ENCODE data around the gene SMOC2. TPM values are rescaled to one million over a fixed set of nuclear protein-coding genes. Genes with fewer than 3 reads are reported as not detected.
A peak's percentile ranks its signal among the peaks of the same experiment; 100 is the strongest.

Gene SMOC2
- total and polyA plus RNA-seq, 2 donors: 61.1 to 176 TPM

GRCh38 chr6:168578036-168578435 lies 137.1 kb downstream of the SMOC2 start:
- H3K4me3 ChIP-seq (ENCODE audit: low read depth, low read length): no peak overlapping the region
- no peak for DNase-seq (ENCODE audit: extremely low spot score)
- no peaks in the 10 kb centered on the region for H3K36me3 ChIP-seq (ENCODE audit: insufficient read depth)
- 72% methylated on average over 8 of the region's 8 CpGs for WGBS
- H3K27ac ChIP-seq (ENCODE audit: low read depth): no peak overlapping the region
- H3K4me1 ChIP-seq (ENCODE audit: insufficient read depth): no peaks in the 10 kb centered on the region

- Histone ChIP-seq H3K4me1 (ENCODE audit: insufficient read depth) (peaks cover 1% of the 10 kb centered on the region), H3K27ac (ENCODE audit: low read depth) (no peak overlapping the region), H3K4me3 (ENCODE audit: low read depth, low read length) (no peak overlapping the region), H3K36me3 (ENCODE audit: insufficient read depth) (no peaks in the 10 kb centered on the region)
- WGBS: 89% methylated on average over 12 of the region's 12 CpGs
- no peak for DNase-seq (ENCODE audit: extremely low spot score)
These were observed 140.3 kb downstream of the SMOC2 start for GRCh38 chr6:168581236-168581635.

GRCh38 chr6:168581706-168582105 lies 140.7 kb downstream of the SMOC2 start:
- Histone ChIP-seq H3K4me1 (ENCODE audit: insufficient read depth) (peaks cover 1% of the 10 kb centered on the region), H3K4me3 (ENCODE audit: low read depth, low read length) (no peak overlapping the region), H3K27ac (ENCODE audit: low read depth) (no peak overlapping the region), H3K36me3 (ENCODE audit: insufficient read depth) (no peaks in the 10 kb centered on the region)
- no peak for DNase-seq (ENCODE audit: extremely low spot score)
- 90% methylated on average over 9 of the region's 9 CpGs for WGBS

GRCh38 chr6:168582571-168582981 lies 141.6 kb downstream of the SMOC2 start:
- 91% methylated on average over 21 of the region's 21 CpGs for WGBS
- peaks cover 1% of the 10 kb centered on the region for H3K4me1 ChIP-seq (ENCODE audit: insufficient read depth)

GRCh38 chr6:168583126-168583525 lies 142.1 kb downstream of the SMOC2 start:
- Histone ChIP-seq H3K4me1 (ENCODE audit: insufficient read depth) (peaks cover 1% of the 10 kb centered on the region), H3K36me3 (ENCODE audit: insufficient read depth) (no peaks in the 10 kb centered on the region), H3K4me3 (ENCODE audit: low read depth, low read length) (no peak overlapping the region), H3K27ac (ENCODE audit: low read depth) (no peak overlapping the region)
- no peak for DNase-seq (ENCODE audit: extremely low spot score)
- WGBS: 81% methylated on average over 6 of the region's 6 CpGs

More at GRCh38 chr6:168582571-168582981, 141.6 kb downstream of the SMOC2 start:
- no peaks in the 10 kb centered on the region for H3K36me3 ChIP-seq (ENCODE audit: insufficient read depth)
- no peak overlapping the region for H3K27ac ChIP-seq (ENCODE audit: low read depth)
- DNase-seq (ENCODE audit: extremely low spot score): no peak
- H3K4me3 ChIP-seq (ENCODE audit: low read depth, low read length): no peak overlapping the region

GRCh38 chr6:168583821-168584220 lies 142.8 kb downstream of the SMOC2 start:
- no peak for DNase-seq (ENCODE audit: extremely low spot score)
- Histone ChIP-seq H3K36me3 (ENCODE audit: insufficient read depth) (no peaks in the 10 kb centered on the region), H3K4me3 (ENCODE audit: low read depth, low read length) (no peak overlapping the region), H3K27ac (ENCODE audit: low read depth) (no peak overlapping the region), H3K4me1 (ENCODE audit: insufficient read depth) (peaks cover 1% of the 10 kb centered on the region)
- 47% methylated on average over 9 of the region's 9 CpGs for WGBS

- WGBS: 36% methylated on average over 6 of the region's 6 CpGs
- Histone ChIP-seq H3K4me1 (ENCODE audit: insufficient read depth) (peaks cover 1% of the 10 kb centered on the region), H3K4me3 (ENCODE audit: low read depth, low read length) (no peak overlapping the region), H3K27ac (ENCODE audit: low read depth) (no peak overlapping the region), H3K36me3 (ENCODE audit: insufficient read depth) (no peaks in the 10 kb centered on the region)
- no peak for DNase-seq (ENCODE audit: extremely low spot score)
These were observed 143.3 kb downstream of the SMOC2 start for GRCh38 chr6:168584249-168584648.

GRCh38 chr6:168584671-168585070 lies 143.7 kb downstream of the SMOC2 start:
- Histone ChIP-seq H3K4me3 (ENCODE audit: low read depth, low read length) (no peak overlapping the region), H3K4me1 (ENCODE audit: insufficient read depth) (peaks cover 1% of the 10 kb centered on the region), H3K36me3 (ENCODE audit: insufficient read depth) (no peaks in the 10 kb centered on the region), H3K27ac (ENCODE audit: low read depth) (no peak overlapping the region)
- DNase-seq (ENCODE audit: extremely low spot score): no peak
- 62% methylated on average over 5 of the region's 5 CpGs for WGBS

- DNase-seq (ENCODE audit: extremely low spot score): no peak
- peaks cover 1% of the 10 kb centered on the region for H3K4me1 ChIP-seq (ENCODE audit: insufficient read depth)
- no peak overlapping the region for H3K27ac ChIP-seq (ENCODE audit: low read depth)
- no peaks in the 10 kb centered on the region for H3K36me3 ChIP-seq (ENCODE audit: insufficient read depth)
- no peak overlapping the region for H3K4me3 ChIP-seq (ENCODE audit: low read depth, low read length)
- WGBS: 87% methylated on average over 3 of the region's 3 CpGs
These were observed 144.5 kb downstream of the SMOC2 start for GRCh38 chr6:168585441-168585840.

GRCh38 chr6:168589275-168589674 lies 148.3 kb downstream of the SMOC2 start:
- 87% methylated on average over 2 of the region's 2 CpGs for WGBS
- Histone ChIP-seq H3K27ac (ENCODE audit: low read depth) (no peak overlapping the region), H3K4me3 (ENCODE audit: low read depth, low read length) (no peak overlapping the region), H3K4me1 (ENCODE audit: insufficient read depth) (no peaks in the 10 kb centered on the region), H3K36me3 (ENCODE audit: insufficient read depth) (no peaks in the 10 kb centered on the region)
- DNase-seq (ENCODE audit: extremely low spot score): no peak

- Histone ChIP-seq H3K36me3 (ENCODE audit: insufficient read depth) (no peaks in the 10 kb centered on the region), H3K27ac (ENCODE audit: low read depth) (no peak overlapping the region), H3K4me3 (ENCODE audit: low read depth, low read length) (no peak overlapping the region), H3K4me1 (ENCODE audit: insufficient read depth) (no peaks in the 10 kb centered on the region)
- peak; percentile 23 for DNase-seq (ENCODE audit: extremely low spot score)
- 37% methylated on average over 10 of the region's 10 CpGs for WGBS
These were observed 149.4 kb downstream of the SMOC2 start for GRCh38 chr6:168590406-168590805.

- Histone ChIP-seq H3K36me3 (ENCODE audit: insufficient read depth) (no peaks in the 10 kb centered on the region), H3K4me3 (ENCODE audit: low read depth, low read length) (no peak overlapping the region), H3K27ac (ENCODE audit: low read depth) (no peak overlapping the region), H3K4me1 (ENCODE audit: insufficient read depth) (no peaks in the 10 kb centered on the region)
- 85% methylated on average over 11 of the region's 11 CpGs for WGBS
- no peak for DNase-seq (ENCODE audit: extremely low spot score)
These were observed 155.4 kb downstream of the SMOC2 start for GRCh38 chr6:168596344-168596743.

GRCh38 chr6:168597471-168597875 lies 156.5 kb downstream of the SMOC2 start:
- Histone ChIP-seq H3K4me3 (ENCODE audit: low read depth, low read length) (no peak overlapping the region), H3K4me1 (ENCODE audit: insufficient read depth) (no peaks in the 10 kb centered on the region), H3K36me3 (ENCODE audit: insufficient read depth) (no peaks in the 10 kb centered on the region), H3K27ac (ENCODE audit: low read depth) (no peak overlapping the region)
- no peak for DNase-seq (ENCODE audit: extremely low spot score)
- 85% methylated on average over 8 of the region's 8 CpGs for WGBS

GRCh38 chr6:168598251-168599117 lies 157.5 kb downstream of the SMOC2 start:
- H3K4me1 ChIP-seq (ENCODE audit: insufficient read depth): no peaks in the 10 kb centered on the region
- 90% methylated on average over 32 of the region's 32 CpGs for WGBS
- H3K36me3 ChIP-seq (ENCODE audit: insufficient read depth): no peaks in the 10 kb centered on the region
- no peak overlapping the region for H3K27ac ChIP-seq (ENCODE audit: low read depth)
- no peak for DNase-seq (ENCODE audit: extremely low spot score)
- no peak overlapping the region for H3K4me3 ChIP-seq (ENCODE audit: low read depth, low read length)

All from urinary bladder (tissue), 4 donors.